ENCODE measurements around the gene VAT1. TPM values are rescaled to one million over a fixed set of nuclear protein-coding genes. Genes with fewer than 3 reads are reported as not detected.
"Not testable (repeated sequence)": the region's sequence is repeated elsewhere in the genome, so short reads cannot be mapped to it uniquely, and the experiment has no call there.

The VAT1 gene
- total RNA-seq, 1 donor from 2014 or later = 115 TPM

DNA sequence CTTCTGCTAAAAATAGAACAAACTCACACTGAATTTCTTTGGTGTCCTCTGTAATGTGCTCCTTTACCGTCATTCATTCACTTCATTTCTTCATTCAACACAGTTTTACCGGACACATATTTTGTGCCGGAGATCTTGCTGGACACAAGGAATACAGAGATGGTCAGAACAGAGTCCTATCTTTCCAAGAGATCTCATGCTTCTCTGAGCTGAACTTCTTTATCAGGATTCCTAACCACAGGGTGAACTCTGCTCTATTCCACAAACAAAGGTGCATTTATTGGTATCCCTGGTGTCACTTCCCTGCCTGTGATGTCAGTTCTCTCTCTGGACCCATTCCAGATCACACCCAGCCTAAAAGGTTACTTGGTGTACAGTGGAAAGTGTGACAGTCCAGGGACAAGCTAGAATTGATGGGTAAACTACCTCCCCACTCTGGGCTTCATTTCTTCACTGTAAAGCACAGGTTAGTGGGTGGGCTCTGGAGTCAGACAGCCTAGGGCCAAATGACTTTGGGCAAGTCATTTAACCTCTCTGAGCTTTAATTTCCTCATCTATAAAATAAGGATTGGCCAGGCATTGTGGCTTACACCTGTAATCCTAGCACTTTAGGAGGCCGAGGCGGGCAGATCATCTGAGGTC lies 11.4 kb downstream of the VAT1 start:
- DNase-seq (ENCODE audit: low read depth, low spot score) = no peak
- Mint-ChIP-seq H3K4me1 (peaks cover 23% of the 10 kb centered on the region), H3K36me3 (ENCODE audit: low read depth) (no peaks in the 10 kb centered on the region), H3K27me3 (ENCODE audit: low read depth) (no peaks in the 10 kb centered on the region), H3K4me3 (no peak overlapping the region), H3K9me3 (no peaks in the 10 kb centered on the region), H3K27ac (ENCODE audit: unreplicated experiment) (peak overlapping the region; percentile 31)
- TF ChIP-seq, protein P1, sequence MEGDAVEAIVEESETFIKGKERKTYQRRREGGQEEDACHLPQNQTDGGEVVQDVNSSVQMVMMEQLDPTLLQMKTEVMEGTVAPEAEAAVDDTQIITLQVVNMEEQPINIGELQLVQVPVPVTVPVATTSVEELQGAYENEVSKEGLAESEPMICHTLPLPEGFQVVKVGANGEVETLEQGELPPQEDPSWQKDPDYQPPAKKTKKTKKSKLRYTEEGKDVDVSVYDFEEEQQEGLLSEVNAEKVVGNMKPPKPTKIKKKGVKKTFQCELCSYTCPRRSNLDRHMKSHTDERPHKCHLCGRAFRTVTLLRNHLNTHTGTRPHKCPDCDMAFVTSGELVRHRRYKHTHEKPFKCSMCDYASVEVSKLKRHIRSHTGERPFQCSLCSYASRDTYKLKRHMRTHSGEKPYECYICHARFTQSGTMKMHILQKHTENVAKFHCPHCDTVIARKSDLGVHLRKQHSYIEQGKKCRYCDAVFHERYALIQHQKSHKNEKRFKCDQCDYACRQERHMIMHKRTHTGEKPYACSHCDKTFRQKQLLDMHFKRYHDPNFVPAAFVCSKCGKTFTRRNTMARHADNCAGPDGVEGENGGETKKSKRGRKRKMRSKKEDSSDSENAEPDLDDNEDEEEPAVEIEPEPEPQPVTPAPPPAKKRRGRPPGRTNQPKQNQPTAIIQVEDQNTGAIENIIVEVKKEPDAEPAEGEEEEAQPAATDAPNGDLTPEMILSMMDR (conservative IDR thresholded peaks at IDR 0.05) = no peak

DNA sequence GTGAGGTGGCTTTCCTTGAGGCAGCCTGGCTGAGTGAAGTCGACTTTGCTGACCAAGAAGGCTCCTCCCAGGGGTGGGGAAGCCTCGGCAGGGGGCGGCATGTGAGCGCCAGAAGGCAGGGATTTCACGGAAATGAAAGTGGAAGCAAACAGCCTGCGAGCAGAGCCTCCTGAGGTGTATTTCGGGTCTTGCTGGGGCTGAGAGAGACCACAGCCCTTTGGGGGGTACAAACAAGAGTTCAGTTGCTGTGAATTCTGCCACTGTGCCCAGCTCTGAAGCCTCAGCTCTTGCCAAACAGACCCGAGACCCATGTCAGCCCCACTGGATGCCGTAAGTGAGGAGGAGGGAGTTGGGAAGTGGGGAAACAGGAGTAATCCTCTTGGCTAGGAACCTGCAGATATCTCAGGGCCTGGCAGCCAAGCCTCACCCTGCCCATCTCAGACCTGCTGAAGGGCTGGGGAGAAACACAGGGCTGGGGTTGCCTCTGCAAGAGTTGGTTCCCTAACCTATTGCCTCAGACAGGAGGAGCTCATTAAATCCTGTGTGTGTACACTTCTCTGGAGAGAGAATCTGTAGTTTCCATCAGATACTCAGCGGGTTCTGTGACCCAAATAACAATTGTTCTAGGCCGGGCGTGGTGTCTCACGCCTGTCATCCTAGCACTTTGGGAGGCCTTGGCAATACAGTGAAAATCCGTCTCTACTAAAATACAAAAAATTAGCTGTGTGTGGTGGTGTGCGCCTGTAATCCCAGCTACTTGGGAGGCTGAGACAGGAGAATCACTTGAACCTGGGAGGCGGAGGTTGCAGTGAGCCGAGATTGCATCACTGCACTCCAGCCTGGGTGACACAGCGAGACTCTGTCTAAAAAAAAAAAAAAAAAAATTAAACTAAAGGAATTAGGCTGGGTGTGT lies 15.3 kb downstream of the VAT1 start, which contains the start of gene IFI35:
TSS of gene IFI35 (plus strand) at position 146 of the 913 bp plus-strand sequence. CDS start at position 310, 164 bp downstream.
- Mint-ChIP-seq H3K4me1 (peaks cover 11% of the 10 kb centered on the region), H3K36me3 (ENCODE audit: low read depth) (peaks cover 8% of the 10 kb centered on the region), H3K27me3 (ENCODE audit: low read depth) (no peaks in the 10 kb centered on the region), H3K27ac (ENCODE audit: unreplicated experiment) (peak within 1 kb of the TSS; percentile 86), H3K4me3 (peak within 1 kb of the TSS; percentile 74), H3K9me3 (no peaks in the 10 kb centered on the region)
- TF ChIP-seq, protein P1 (conservative IDR thresholded peaks at IDR 0.05) = peak; percentile 41
- DNase-seq (ENCODE audit: low read depth, low spot score) = peak; percentile 36

DNA sequence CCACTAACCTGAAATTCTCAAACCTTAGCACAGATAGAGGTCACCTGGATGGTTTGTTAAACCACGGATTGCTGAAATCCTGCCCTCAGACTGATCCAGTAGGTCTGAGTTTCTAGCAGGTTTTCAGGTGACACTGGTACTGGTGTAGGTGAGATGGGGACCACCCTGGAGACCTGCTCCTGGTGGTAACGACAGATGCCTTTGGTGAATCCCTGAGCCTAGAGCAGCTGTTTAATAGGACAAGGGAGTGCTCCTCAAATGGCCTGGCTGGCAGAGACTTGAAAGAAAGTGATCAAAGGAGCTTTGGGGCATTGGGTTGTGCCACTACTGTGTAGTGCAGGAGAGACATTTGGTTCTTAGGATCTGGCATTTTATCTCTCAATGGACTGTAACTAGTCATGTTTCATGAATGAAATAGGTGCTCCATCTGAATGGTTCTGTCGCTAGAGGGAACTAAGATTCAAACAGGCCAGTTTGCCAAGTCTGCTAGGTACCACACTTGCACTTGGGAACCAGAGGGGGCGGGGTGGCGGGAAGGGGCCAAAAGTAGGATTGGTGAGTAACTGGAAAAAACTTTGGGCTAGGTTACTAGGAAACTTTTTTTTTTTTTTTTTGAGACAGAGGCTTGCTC lies 18.5 kb downstream of the VAT1 start:
- no peak overlapping the region for H3K27ac Mint-ChIP-seq (ENCODE audit: unreplicated experiment)
- H3K4me3 Mint-ChIP-seq = peak overlapping the region; percentile 53
- H3K9me3 Mint-ChIP-seq = no peaks in the 10 kb centered on the region
- H3K27me3 Mint-ChIP-seq (ENCODE audit: low read depth) = no peaks in the 10 kb centered on the region
- DNase-seq (ENCODE audit: low read depth, low spot score) = no peak
- H3K4me1 Mint-ChIP-seq = peaks cover 22% of the 10 kb centered on the region
- TF ChIP-seq, protein P1 (conservative IDR thresholded peaks at IDR 0.05) = no peak
- peaks cover 10% of the 10 kb centered on the region for H3K36me3 Mint-ChIP-seq (ENCODE audit: low read depth)

DNA sequence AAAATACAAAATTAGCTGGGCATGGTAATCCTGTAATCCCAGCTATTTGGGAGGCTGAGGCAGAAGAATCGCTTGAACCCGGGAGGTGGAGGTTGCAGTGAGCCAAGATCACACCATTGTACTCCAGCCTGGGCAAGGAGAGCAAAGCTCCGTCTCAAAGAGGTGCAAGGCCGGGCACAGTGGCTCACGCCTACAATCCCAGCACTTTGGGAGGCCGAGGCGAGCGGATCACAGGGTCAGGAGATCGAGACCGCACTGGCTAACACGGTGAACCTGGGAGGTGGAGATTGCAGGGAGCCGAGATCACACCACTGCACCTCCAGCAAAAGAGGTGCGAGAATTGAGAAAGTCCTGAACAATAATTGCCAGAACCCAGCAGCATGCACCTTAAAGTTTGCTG lies 21.3 kb downstream of the VAT1 start:
- H3K9me3 Mint-ChIP-seq; DNase-seq (ENCODE audit: low read depth, low spot score); H3K4me3 Mint-ChIP-seq; H3K27me3 Mint-ChIP-seq (ENCODE audit: low read depth); H3K27ac Mint-ChIP-seq (ENCODE audit: unreplicated experiment): not testable (repeated sequence)
- Mint-ChIP-seq H3K4me1 (peaks cover 30% of the 10 kb centered on the region), H3K36me3 (ENCODE audit: low read depth) (peaks cover 10% of the 10 kb centered on the region)

DNA sequence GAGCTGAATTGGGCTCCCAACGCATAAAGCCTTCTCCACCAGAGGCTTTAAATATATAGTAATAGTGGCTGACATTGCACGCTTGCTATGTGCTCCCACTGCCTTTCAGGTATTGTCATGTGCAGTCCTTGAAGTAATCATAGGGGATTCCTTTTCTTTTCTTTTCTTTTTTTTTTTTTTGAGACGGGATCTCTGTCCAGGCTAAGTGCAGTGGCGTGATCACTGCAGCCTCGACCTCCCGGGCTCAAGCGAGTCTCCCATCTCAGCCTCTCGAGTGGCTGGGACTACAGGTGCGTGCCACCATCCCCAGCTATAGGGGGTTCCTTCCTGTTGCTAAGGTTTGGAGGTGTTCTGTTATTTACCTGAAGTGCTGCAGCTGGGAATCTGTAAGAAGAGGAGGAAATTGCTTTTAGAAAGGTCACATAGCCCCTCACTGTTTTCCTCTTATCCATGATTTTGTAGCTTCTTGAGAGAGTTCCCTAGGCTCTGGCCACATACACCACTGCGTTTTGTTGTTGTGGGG lies 23.1 kb downstream of the VAT1 start:
- H3K4me1 Mint-ChIP-seq = peaks cover 30% of the 10 kb centered on the region
- peak overlapping the region; percentile 96 for H3K4me3 Mint-ChIP-seq
- no peaks in the 10 kb centered on the region for H3K27me3 Mint-ChIP-seq (ENCODE audit: low read depth)
- peak overlapping the region; percentile 100 for H3K27ac Mint-ChIP-seq (ENCODE audit: unreplicated experiment)
- TF ChIP-seq, protein P1 (conservative IDR thresholded peaks at IDR 0.05) = no peak
- DNase-seq (ENCODE audit: low read depth, low spot score) = no peak
- H3K36me3 Mint-ChIP-seq (ENCODE audit: low read depth) = peaks cover 10% of the 10 kb centered on the region
- no peaks in the 10 kb centered on the region for H3K9me3 Mint-ChIP-seq

All from neural crest cell (in vitro differentiated cells).